PC-3 (cell line): ENCODE results near the gene TRAPPC11.

Source experiments
- CTCF ChIP-seq: fragments of 300-600 bp; sonication (generic); conservative IDR thresholded peaks from 2 replicates; pipeline ENCODE4 v1.5.1; 2017; ENCODE audit warnings: antibody characterized with exemption, low read depth, mild to moderate bottlenecking, low read length
- EZH2phosphoT487 ChIP-seq: fragments of 300-600 bp; sonication (generic); IDR thresholded peaks from 2 replicates; pipeline ENCODE4 v1.6.1; 2018; ENCODE audit warnings: mild to moderate bottlenecking, antibody characterized with exemption, low read length, borderline replicate concordance

GRCh38 chr4:183635321-183635720, 23.8 kb upstream of the TRAPPC11 start:
- no peak for TF ChIP-seq CTCF
- no peak for TF ChIP-seq EZH2phosphoT487
